RCC 7860 (cell line): ENCODE results near the gene EIF4H.
A peak's percentile ranks its signal among the peaks of the same experiment; 100 is the strongest.
"Not testable (repeated sequence)": the region's sequence is repeated elsewhere in the genome, so short reads cannot be mapped to it uniquely, and the experiment has no call there.

Experiments used
- DNase-seq: peaks from one replicate; pipeline ENCODE4 v3.0.0-alpha.2; 2015; ENCODE audit warnings: low spot score
- FAIRE-seq: peaks from 2 replicates; lab custom pipeline; 2012; peaks lifted over from hg19 to GRCh38; lab: Jason Lieb, UNC

EIF4H gene

GRCh38 chr7:74223711-74224510 is 49.8 kb downstream of the EIF4H start:
- no peak for FAIRE-seq

GRCh38 chr7:74224511-74224832 is 50.3 kb downstream of the EIF4H start:
- DNase-seq: no peak
- FAIRE-seq: no peak

More at GRCh38 chr7:74223711-74224510, 49.8 kb downstream of the EIF4H start:
- DNase-seq: no peak

- not testable (repeated sequence) for FAIRE-seq
These were observed 50.8 kb downstream of the EIF4H start for GRCh38 chr7:74224907-74225306.

GRCh38 chr7:74225400-74225799 is 51.2 kb downstream of the EIF4H start:
- DNase-seq: no peak
- no peak for FAIRE-seq

More at GRCh38 chr7:74224907-74225306, 50.8 kb downstream of the EIF4H start:
- DNase-seq: not testable (repeated sequence)

GRCh38 chr7:74226633-74227032 is 52.5 kb downstream of the EIF4H start:
- no peak for DNase-seq

GRCh38 chr7:74228951-74229900 is 55.1 kb downstream of the EIF4H start:
- FAIRE-seq: no peak
- DNase-seq: no peak

More at GRCh38 chr7:74226633-74227032, 52.5 kb downstream of the EIF4H start:
- no peak for FAIRE-seq

GRCh38 chr7:74230446-74231231 is 56.5 kb downstream of the EIF4H start:
- FAIRE-seq (no peak), DNase-seq (no peak)

GRCh38 chr7:74231232-74231590 is 57.1 kb downstream of the EIF4H start:
- FAIRE-seq: no peak
- DNase-seq: no peak

- FAIRE-seq: no peak
- peak; percentile 16 for DNase-seq
These were observed 59.6 kb downstream of the EIF4H start for GRCh38 chr7:74233655-74234285.

GRCh38 chr7:74235518-74236268 is 61.5 kb downstream of the EIF4H start:
- FAIRE-seq (no peak), DNase-seq (no peak)

- FAIRE-seq: no peak
- DNase-seq: no peak
These were observed 62.1 kb downstream of the EIF4H start for GRCh38 chr7:74236284-74236683.

GRCh38 chr7:74240482-74240881 is 66.3 kb downstream of the EIF4H start:
- no peak for FAIRE-seq
- DNase-seq: no peak

- DNase-seq (no peak), FAIRE-seq (no peak)
These were observed 67.9 kb downstream of the EIF4H start for GRCh38 chr7:74242122-74242443.

GRCh38 chr7:74246497-74246896 is 72.3 kb downstream of the EIF4H start:
- FAIRE-seq (no peak), DNase-seq (no peak)
